ENCODE data around the gene SSR4.

GRCh38 chrX:153821066-153821465, 26.6 kb downstream of the SSR4 start:
- TF ChIP-seq, protein P1, sequence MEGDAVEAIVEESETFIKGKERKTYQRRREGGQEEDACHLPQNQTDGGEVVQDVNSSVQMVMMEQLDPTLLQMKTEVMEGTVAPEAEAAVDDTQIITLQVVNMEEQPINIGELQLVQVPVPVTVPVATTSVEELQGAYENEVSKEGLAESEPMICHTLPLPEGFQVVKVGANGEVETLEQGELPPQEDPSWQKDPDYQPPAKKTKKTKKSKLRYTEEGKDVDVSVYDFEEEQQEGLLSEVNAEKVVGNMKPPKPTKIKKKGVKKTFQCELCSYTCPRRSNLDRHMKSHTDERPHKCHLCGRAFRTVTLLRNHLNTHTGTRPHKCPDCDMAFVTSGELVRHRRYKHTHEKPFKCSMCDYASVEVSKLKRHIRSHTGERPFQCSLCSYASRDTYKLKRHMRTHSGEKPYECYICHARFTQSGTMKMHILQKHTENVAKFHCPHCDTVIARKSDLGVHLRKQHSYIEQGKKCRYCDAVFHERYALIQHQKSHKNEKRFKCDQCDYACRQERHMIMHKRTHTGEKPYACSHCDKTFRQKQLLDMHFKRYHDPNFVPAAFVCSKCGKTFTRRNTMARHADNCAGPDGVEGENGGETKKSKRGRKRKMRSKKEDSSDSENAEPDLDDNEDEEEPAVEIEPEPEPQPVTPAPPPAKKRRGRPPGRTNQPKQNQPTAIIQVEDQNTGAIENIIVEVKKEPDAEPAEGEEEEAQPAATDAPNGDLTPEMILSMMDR (conservative IDR thresholded peaks at IDR 0.05) = no peak
- TF ChIP-seq ZFX (IDR thresholded peaks at IDR 0.05) = no peak

All from C4-2B (cell line).